Endothelial cell of umbilical vein (primary cell): Measurements from ENCODE around the gene ZNF729. TPM values are rescaled to one million over a fixed set of nuclear protein-coding genes. Genes with fewer than 3 reads are reported as not detected.

Experiments
- BruUV-seq: library from RNA; stranded (reverse); fragments of 400-500 nt; replicated peaks from 2 replicates; lab custom pipeline; 2021; lab: Mats Ljungman, UMichigan
- CTCF ChIA-PET: fragments of 300-600, 350-600 bp; sonication (Branson Sonifier 250); formaldehyde crosslinking; loops from one replicate; lab custom pipeline; 2021; ENCODE audit warnings: antibody characterized with exemption, inconsistent platforms; lab: Charles Lee
- POLR2A ChIA-PET: fragments of 300-600, 350-600 bp; sonication (Branson Sonifier 250); formaldehyde crosslinking; loops from one replicate; lab custom pipeline; 2021; ENCODE audit warnings: antibody characterized with exemption, inconsistent platforms; lab: Charles Lee
- DNase-seq: peaks from one replicate; pipeline ENCODE4 v3.0.0-alpha.2; 2011; ENCODE audit warnings: low read depth, low spot score
- FAIRE-seq: peaks from 2 replicates; lab custom pipeline; 2011; peaks lifted over from hg19 to GRCh38; lab: Jason Lieb, UNC
- H2AFZ ChIP-seq: 2 replicates; pipeline ENCODE4 v1.6.0; 2012; ENCODE audit warnings: low read depth, low read length, control low read depth, inconsistent platforms
- H3K27ac ChIP-seq: 2 replicates; pipeline ENCODE4 v1.5.1; 2011; ENCODE audit warnings: low read depth, mild to moderate bottlenecking, control low read depth, low read length, moderate library complexity; ENCODE audit not compliant: insufficient read depth
- H3K27me3 ChIP-seq, 2 experiments: 2 replicates each; pipeline versions ENCODE4 v1.6.0 to v1.6.1; 2011; ENCODE audit warnings: low read length in 2 of 2, mixed read lengths in 1 of 2; ENCODE audit not compliant: control insufficient read depth in 2 of 2, insufficient read depth in 2 of 2
- H3K36me3 ChIP-seq, 2 experiments: 2 replicates in 1 of 2; 3 replicates in 1 of 2; pipeline ENCODE4 v1.5.1; 2011; ENCODE audit warnings: low read length in 2 of 2, mild to moderate bottlenecking in 1 of 2, moderate library complexity in 1 of 2; ENCODE audit not compliant: control insufficient read depth in 2 of 2, insufficient read depth in 2 of 2; ENCODE audit errors: extremely low read depth in 1 of 2
- H3K4me1 ChIP-seq: 3 replicates; pipeline ENCODE4 v1.5.1; 2011; ENCODE audit warnings: mild to moderate bottlenecking, low read length; ENCODE audit not compliant: control insufficient read depth, insufficient read depth; ENCODE audit errors: extremely low read depth
- H3K4me2 ChIP-seq: 2 replicates; pipeline ENCODE4 v1.6.1; 2011; ENCODE audit warnings: low read length, control low read depth, mixed read lengths; ENCODE audit not compliant: insufficient read depth
- H3K4me3 ChIP-seq, 3 experiments: fragments of 200-600 bp in 1 of 3; sonication (generic), shearing (Covaris generic) in 1 of 3; replicated peaks in 1 of 3; 2 replicates each; pipeline ENCODE4 v1.5.1; 2011 to 2016; ENCODE audit warnings: control low read depth in 3 of 3, low read length in 3 of 3, mild to moderate bottlenecking in 2 of 3, inconsistent platforms in 1 of 3, low read depth in 1 of 3, moderate library complexity in 1 of 3; ENCODE audit not compliant: insufficient read depth in 1 of 3
- H3K79me2 ChIP-seq: 2 replicates; pipeline ENCODE4 v1.6.0; 2012; ENCODE audit warnings: low read length, inconsistent platforms; ENCODE audit not compliant: control insufficient read depth, insufficient read depth
- H3K9ac ChIP-seq: replicated peaks from 2 replicates; pipeline ENCODE3; 2011; ENCODE audit warnings: low read length, control low read depth; ENCODE audit not compliant: insufficient read depth; ENCODE audit errors: extremely low read depth
- H3K9me1 ChIP-seq: replicated peaks from 3 replicates; pipeline ENCODE4 v1.6.0; 2011; ENCODE audit warnings: mild to moderate bottlenecking, low read length; ENCODE audit not compliant: control insufficient read depth, insufficient read depth; ENCODE audit errors: extremely low read depth
- H3K9me3 ChIP-seq: replicated peaks from 2 replicates; pipeline ENCODE4 v1.5.1; 2012; ENCODE audit warnings: low read length, inconsistent platforms; ENCODE audit not compliant: control insufficient read depth, insufficient read depth
- H4K20me1 ChIP-seq: replicated peaks from 2 replicates; pipeline ENCODE3; 2011; ENCODE audit warnings: mild to moderate bottlenecking, low read length; ENCODE audit not compliant: control insufficient read depth, insufficient read depth; ENCODE audit errors: extremely low read depth
- CTCF ChIP-seq, 2 donors: IDR thresholded peaks; 1 replicate in 1 of 2; 2 replicates in 1 of 2; pipeline ENCODE4 v1.5.1; 2011; ENCODE audit warnings: low read length in 2 of 2, mild to moderate bottlenecking in 2 of 2, moderate library complexity in 2 of 2, control low read depth in 1 of 2, inconsistent platforms in 1 of 2, low read depth in 1 of 2; ENCODE audit not compliant: insufficient read depth in 1 of 2; ENCODE audit errors: extremely low read depth in 1 of 2
- EZH2 ChIP-seq: IDR thresholded peaks from 2 replicates; pipeline ENCODE4 v1.6.1; 2012; ENCODE audit warnings: borderline replicate concordance, low read depth, mild to moderate bottlenecking, moderate library complexity, low read length, inconsistent platforms; ENCODE audit not compliant: severe bottlenecking
- FOS ChIP-seq: IDR thresholded peaks from 2 replicates; pipeline ENCODE4 v1.6.1; 2011; ENCODE audit warnings: mild to moderate bottlenecking, low read length, moderate library complexity, borderline replicate concordance; ENCODE audit not compliant: insufficient read depth
- GATA2 ChIP-seq: IDR thresholded peaks from 2 replicates; pipeline ENCODE4 v1.7.0; 2011; ENCODE audit warnings: low read depth, mild to moderate bottlenecking, moderate library complexity, mixed read lengths, low read length; ENCODE audit not compliant: insufficient read length, insufficient read depth
- JUN ChIP-seq: IDR thresholded peaks from 2 replicates; pipeline ENCODE4 v1.6.1; 2011; ENCODE audit warnings: borderline replicate concordance, low read depth; ENCODE audit not compliant: insufficient read length, insufficient read depth
- MAX ChIP-seq: IDR thresholded peaks from 2 replicates; pipeline ENCODE4 v1.6.1; 2011; ENCODE audit not compliant: insufficient read depth, insufficient read length
- MYC ChIP-seq: IDR thresholded peaks from one replicate; pipeline ENCODE4 v1.6.1; 2011; ENCODE audit warnings: mild to moderate bottlenecking, low read depth, low read length
- POLR2A ChIP-seq: IDR thresholded peaks from 2 replicates; pipeline ENCODE4 v1.6.1; 2012; ENCODE audit warnings: low read depth, mild to moderate bottlenecking, control low read depth, low read length
- POLR2AphosphoS5 ChIP-seq: IDR thresholded peaks from 2 replicates; pipeline ENCODE4 v1.6.1; 2012; ENCODE audit warnings: low read depth, mild to moderate bottlenecking, control low read depth, low read length, moderate library complexity; ENCODE audit not compliant: insufficient read depth
- dilution Hi-C: fragments of 300-500 bp; cut with MboI; formaldehyde crosslinking; loops from one replicate; pipeline ENCODE4 v1.15.0; 2019; ENCODE audit warnings: low sequenced_read_pairs; ENCODE audit not compliant: extremely low pct_ligation_motif_present
- intact Hi-C: fragments of 100-400 bp; cut with micrococcal nuclease; formaldehyde crosslinking; loops from one replicate; pipeline ENCODE4 v1.10.0; 2022
- polyA plus RNA-seq, 4 experiments: library from polyadenylated mRNA; depleted of rRNA in 3 of 4; stranded (reverse) in 3 of 4; unstranded in 1 of 4; fragments of >200 nt; gene quantifications; 2 replicates each; pipeline versions ENCODE4 v1.2.1 to v1.2.3, GENCODE V29; 2011 to 2012; ENCODE audit warnings: missing spikeins in 1 of 4
- total RNA-seq: library from RNA; stranded (reverse); gene quantifications from 2 replicates; pipeline ENCODE4 v1.2.3, GENCODE V29; 2021

The ZNF729 gene
- total and polyA plus RNA-seq, 2 donors (not counting 3 experiments of a cell fraction or from before 2014, with no cell fraction given), result not detected

GRCh38 chr19:22261596-22261995, 24.6 kb upstream of the ZNF729 start:
- intact Hi-C loops, result no loop called here
- Histone ChIP-seq H3K4me1 (no peaks in the 10 kb centered on the region), H3K9ac (no peak overlapping the region), H3K79me2 (no peaks in the 10 kb centered on the region), H3K9me1 (no peaks in the 10 kb centered on the region), H4K20me1 (no peaks in the 10 kb centered on the region), H3K9me3 (peaks cover 12% of the 10 kb centered on the region), H3K4me3 (no peak overlapping the region), H2AFZ (no peak overlapping the region), H3K27me3 (no peaks in the 10 kb centered on the region), H3K4me2 (no peak overlapping the region), H3K36me3 (no peaks in the 10 kb centered on the region), H3K27ac (no peak overlapping the region)
- TF ChIP-seq GATA2, result no peak
- TF ChIP-seq MAX, result no peak
- TF ChIP-seq JUN, result no peak
- TF ChIP-seq POLR2A, result no peak
- no peak for TF ChIP-seq EZH2
- no peak for TF ChIP-seq MYC
- no TSS peak for BruUV-seq
- FAIRE-seq (no peak), DNase-seq (no peak)
- dilution Hi-C loops, result no loop called here
- ChIA-PET CTCF (no interaction called here), POLR2A (no interaction called here)

- no peak overlapping the region for H3K27ac ChIP-seq
- H3K4me2 ChIP-seq, result no peak overlapping the region
- no peaks in the 10 kb centered on the region for H4K20me1 ChIP-seq
- H3K36me3 ChIP-seq, result no peaks in the 10 kb centered on the region
- no peaks in the 10 kb centered on the region for H3K9me1 ChIP-seq
- CTCF ChIA-PET, result no interaction called here
- FAIRE-seq, result no peak
- intact Hi-C loops (no loop called here), dilution Hi-C loops (no loop called here)
- peaks cover 12% of the 10 kb centered on the region for H3K9me3 ChIP-seq
- no peak overlapping the region for H3K4me3 ChIP-seq
- H3K27me3 ChIP-seq, result no peaks in the 10 kb centered on the region
- no peaks in the 10 kb centered on the region for H3K4me1 ChIP-seq
- no peaks in the 10 kb centered on the region for H3K79me2 ChIP-seq
- H3K9ac ChIP-seq, result no peak overlapping the region
- POLR2A ChIA-PET, result no interaction called here
- no peak for DNase-seq
- no TSS peak for BruUV-seq
- TF ChIP-seq POLR2A (no peak), MAX (no peak), GATA2 (no peak), MYC (no peak), FOS (no peak), POLR2AphosphoS5 (no peak), CTCF (IDR thresholded peaks at IDR 0.05; ENCODE audit: extremely low read depth in 1 of 2, insufficient read depth in 1 of 2, low read depth in 1 of 2, low read length in 2 of 2) (no peak), JUN (no peak), EZH2 (no peak)
- H2AFZ ChIP-seq, result no peak overlapping the region
Observed at GRCh38 chr19:22263121-22263520, 23.1 kb upstream of the ZNF729 start.
